DMS79 (cell line): ENCODE data around the gene PAPPA2.
"Not testable (repeated sequence)": the region's sequence is repeated elsewhere in the genome, so short reads cannot be mapped to it uniquely, and the experiment has no call there.

Experiments used
- DNase-seq: peaks from one replicate; lab custom pipeline; 2025; lab: John Stamatoyannopoulos, UW

The PAPPA2 gene

DNA sequence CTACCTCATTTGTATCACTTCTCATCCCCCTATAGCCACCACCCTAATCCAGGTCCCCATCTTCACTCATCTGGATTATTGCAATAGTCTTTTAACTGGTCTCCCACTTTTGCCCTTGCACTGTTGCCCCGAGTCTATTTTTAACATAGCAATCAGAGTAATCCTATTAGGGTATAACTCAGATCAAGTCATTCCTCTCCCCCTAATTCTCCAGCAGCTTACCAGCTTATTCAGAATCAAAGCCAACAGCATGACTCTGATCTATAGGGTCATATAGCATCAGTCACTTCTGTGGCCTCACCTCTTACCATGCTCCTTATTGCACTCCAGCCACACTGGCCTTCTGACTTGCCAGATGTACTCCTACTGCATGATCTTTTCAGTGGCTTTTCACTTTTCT lies 140.7 kb downstream of the PAPPA2 start:
- DNase-seq, result no peak

DNA sequence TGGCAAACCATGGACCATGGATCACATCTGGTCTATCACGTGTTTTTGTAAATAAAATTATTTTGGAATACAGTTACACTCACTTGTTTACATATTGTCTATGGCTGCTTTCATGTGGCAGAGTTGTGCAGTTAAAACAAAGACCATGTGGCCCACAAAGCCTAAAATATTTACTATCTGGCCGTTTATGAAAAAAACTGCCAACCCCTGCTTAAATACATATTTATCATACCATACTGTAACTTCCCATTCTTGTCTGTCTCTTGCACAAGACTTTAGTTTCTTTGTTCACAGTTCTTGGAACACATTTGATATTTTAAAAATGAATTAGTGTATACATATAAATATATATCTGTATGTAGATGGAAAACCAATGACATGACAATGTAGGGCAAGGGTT lies 141.5 kb downstream of the PAPPA2 start:
- DNase-seq, result no peak

DNA sequence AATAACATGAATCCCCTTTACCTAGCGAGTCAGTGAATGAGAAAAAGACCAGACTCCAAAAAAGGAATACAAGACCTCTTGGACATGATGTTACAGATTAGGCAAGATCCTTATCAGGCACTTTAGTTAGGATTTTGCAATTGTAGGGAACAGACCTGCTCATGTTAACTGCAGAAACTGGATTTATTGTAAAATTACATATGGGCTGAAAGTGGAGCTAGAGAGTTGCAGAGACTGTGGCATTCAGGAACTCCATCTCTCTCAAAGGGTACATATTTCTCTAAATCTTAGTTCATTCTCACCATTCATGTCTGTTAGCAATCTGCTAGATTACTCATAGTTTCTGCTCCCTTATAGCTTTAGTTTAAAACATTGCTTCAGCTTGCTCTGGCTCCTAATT lies 142.2 kb downstream of the PAPPA2 start:
- DNase-seq, result no peak

DNA sequence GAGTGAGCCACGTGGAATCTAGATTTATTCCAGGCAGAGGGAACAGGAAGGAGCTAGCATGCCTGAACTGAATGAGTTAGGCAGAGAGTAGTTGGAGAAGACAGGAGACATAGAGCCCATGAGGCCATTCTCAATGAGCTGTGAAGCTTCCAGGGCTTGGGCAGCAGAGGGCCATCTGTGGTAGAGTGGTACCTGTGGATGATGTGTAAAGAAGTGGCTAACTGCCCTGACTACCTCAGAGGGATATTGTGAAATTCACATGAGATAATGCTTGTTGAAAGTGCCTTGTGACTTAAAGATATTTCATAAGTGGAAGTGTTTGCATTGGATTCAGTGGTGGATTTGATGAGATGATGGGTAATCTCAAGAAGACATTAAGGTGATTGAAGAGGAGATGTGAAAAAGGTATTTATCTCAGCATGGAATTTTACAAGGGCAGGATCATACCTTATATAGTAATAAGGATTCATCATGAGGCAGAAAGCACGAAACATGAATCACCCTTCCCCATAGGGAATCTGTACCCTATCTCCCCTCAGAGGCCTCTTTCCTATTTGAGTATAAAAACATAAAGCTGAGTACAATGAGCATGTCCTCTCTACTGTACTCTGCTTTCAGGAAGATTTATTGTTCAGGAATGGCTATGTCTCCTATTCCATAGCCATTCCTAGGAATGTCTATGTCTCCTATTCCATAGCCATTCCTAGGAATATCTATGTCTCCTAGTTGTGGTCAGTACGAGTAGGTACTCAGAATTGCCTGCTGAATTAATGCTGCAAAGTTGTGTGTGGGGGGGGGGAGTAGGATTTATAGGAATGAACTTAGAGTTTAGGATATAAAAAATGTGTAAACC lies 146.8 kb downstream of the PAPPA2 start:
- DNase-seq, result no peak

DNA sequence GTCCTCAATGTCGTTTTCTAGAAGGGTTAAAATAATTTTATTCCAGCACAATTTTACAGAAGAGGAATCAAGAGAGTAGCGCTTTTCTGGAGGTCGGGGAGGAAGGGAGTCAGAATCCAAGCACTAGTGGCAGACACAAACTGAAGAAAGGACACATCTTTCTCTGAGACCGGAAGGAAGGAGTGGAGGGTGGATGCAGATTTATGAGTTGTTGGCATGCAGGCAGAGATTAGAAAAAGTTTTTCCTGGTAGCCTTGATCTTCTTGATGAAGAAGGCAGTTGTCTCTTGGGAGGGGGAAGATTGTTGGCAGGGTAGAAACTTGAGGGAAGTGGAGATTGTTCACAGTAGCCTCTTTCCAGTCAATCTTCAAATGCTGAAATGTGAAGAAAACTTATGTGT lies 149.8 kb downstream of the PAPPA2 start:
- DNase-seq, result no peak

DNA sequence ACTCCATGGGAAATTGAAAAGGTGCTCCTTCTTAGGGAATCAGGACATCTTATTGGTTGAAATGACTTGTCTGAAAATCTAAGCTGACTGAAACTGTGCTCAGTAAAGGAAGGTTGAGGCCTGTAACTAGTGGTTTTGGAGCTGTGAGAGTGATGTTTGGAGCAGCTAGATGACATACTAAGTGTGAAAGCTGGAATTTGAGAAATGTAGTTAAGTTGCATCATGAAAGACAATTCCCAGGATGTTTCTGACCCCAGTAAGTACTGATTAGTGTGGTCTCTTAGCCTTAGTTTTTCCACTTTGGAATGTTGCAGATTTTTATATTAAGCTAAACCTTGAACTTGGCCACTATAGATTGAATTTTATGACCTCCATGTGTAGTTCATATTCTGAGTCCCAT lies 154.9 kb downstream of the PAPPA2 start:
- no peak for DNase-seq

DNA sequence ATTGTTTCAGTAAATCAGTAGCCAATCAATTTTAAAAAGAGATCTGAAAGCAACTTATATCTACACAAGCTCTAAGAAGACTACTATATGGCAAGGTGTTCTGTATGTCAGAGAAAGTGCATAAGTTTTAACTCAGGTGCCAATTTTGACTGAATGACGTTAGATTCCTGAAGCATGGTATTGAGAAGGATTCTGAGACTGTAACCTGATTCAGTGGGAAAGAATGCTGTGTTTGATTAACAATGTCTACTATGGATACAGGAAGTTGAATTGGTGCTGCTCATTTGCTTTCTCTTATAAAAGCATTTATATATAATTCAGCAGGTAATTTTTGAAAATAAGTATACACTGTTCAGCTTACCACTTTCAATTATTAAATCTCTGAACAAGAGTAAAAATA lies 156.3 kb downstream of the PAPPA2 start:
- no peak for DNase-seq

DNA sequence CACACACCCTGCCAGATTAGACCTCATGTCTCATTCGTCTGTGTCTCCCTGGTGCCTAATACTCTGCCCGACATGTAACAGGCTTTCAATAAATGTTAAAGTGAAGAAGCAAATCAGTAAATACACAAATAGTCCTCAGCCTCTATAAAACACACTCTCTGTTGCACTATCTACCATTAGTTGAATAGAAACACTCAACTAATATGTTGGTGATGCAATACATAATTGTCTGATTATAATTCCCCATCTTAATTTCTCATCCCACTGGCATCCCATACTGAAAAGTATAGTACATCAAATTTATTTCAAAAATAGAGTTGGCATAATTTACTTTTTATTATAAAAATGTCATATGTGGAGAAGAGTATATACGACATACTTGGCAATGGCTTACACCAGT lies 162.4 kb downstream of the PAPPA2 start:
- DNase-seq, result no peak

DNA sequence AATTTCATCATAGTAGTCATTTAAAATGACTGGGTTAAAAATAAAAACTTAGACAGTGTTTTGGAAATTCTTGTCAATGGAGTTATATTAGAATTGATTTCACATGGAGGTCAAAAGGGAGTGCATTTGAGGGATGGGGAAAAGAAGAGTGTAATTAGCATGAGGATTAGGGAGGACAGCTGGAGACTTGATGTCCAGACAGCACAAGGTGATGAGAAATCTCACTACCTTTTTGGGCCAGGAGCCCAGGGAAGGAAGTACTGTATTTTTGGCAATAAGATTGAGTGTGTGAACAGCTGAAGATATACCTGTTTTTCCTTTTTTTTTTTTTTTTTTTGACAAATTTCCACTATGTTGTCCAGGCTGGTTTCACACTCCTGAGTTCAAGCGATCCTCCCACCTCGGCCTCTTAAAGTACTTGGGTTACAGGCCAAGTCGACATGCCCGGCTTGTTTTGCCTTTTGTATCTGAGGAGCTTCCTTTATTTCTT lies 163.6 kb downstream of the PAPPA2 start:
- no peak for DNase-seq

DNA sequence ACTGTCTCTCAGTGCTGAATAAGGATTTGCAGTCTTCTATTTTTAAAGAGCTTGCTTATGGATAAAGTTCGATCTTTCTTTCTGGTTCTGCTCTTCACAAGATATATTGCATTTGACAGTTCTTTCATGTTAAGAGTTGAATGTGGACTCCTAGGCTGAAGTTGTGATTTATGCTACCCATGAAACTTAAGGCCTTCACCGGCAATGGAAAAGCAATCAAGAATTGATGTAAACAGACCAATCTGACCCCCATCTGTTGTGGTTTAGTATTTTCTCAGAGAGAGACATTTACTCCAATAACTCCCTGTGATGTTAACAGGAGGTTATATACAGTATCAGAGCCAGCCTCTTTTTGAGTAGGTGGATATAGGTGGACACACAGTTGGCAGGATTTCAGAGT lies 165.8 kb downstream of the PAPPA2 start:
- DNase-seq, result no peak

DNA sequence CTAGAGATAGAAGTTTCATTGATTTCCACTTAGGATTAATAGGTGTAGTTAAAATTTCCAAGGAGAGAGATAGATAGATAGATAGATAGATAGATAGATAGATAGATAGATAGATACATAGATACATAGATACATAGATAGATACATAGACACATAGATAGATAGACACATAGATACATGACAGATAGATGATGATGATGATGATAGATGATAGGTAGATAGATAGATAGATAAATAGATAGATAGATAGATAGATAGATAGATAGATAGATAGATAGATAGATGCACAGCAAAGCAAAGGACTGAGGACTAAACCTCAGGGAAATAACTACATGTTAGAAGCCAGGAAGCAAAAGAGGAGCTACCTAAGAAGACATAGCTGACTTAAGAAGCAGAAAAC lies 171.8 kb downstream of the PAPPA2 start:
- not testable (repeated sequence) for DNase-seq

DNA sequence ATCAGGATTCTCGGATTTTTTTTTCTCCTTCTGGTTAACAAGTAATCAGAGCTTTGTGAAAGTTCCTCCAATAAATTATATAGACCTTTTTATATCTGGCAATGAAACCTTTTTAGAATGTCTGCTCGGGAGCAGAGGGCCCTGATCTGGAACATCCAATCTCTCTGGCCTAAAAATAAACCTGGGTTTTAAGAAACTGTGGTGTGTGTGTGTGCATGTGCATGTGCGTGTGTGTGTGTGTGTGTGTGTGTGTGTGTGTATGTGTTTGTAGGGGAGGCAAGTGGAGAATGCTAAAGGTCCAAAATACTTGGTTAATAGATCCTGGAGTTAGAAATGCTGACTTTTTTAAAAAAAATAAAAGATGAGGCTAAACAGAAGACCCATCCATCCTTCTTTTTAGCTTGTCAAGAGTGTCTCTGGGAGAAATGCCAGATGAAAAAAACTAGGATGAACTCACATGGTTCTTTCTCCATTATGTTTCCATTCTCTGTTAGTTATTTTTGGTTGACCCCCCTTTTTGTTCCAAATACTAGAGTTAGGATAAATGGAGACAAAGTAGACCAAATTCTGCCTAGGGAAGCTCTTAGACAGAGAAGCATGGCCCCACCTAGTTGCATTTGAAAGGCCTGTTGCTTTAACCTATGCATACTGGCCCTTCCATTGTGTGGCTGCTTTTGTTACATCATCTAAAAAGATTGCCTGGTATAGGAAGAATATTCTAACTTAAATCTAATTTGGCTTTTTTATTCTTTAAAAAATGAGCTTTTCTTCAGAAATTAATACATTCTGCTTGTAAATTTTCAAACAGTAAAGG lies 175.9 kb downstream of the PAPPA2 start:
- DNase-seq, result no peak

DNA sequence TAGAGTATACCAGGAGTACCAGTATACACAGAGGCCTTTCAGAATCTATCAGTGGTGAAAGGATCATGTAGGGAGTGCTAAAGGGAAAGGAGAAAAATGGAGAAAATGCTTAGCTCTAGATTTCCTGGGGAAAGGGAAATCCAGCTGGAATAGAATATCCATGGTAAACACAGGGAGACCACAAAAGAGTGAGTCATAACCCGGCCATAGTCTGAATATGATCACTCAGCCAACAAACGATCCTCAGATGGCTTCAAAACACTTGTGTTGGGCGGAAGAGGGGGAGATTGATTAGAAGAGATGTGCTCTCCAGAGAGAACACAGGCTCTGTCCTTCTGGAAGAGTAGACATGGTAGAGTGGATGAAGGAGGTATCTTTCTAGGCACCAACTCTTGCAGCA lies 180.6 kb downstream of the PAPPA2 start:
- no peak for DNase-seq

DNA sequence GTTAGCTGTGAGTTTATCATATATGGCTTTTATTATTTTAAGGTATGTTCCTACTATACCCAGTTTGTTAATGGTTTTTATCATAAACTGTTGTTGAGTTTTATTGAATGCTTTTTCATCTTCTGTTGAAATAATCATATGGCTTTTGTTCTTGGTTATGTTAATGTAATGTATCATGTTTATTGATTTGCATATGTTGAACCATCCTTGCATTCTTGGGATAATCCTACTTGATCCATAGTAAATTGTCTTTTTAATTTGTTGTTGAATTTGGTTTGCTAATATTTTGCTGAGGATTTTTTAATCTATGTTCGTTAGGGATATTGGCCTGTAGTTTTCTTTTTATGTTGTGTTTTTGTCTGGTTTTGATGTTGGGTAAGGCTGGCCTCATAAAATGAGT lies 185.6 kb downstream of the PAPPA2 start:
- no peak for DNase-seq

DNA sequence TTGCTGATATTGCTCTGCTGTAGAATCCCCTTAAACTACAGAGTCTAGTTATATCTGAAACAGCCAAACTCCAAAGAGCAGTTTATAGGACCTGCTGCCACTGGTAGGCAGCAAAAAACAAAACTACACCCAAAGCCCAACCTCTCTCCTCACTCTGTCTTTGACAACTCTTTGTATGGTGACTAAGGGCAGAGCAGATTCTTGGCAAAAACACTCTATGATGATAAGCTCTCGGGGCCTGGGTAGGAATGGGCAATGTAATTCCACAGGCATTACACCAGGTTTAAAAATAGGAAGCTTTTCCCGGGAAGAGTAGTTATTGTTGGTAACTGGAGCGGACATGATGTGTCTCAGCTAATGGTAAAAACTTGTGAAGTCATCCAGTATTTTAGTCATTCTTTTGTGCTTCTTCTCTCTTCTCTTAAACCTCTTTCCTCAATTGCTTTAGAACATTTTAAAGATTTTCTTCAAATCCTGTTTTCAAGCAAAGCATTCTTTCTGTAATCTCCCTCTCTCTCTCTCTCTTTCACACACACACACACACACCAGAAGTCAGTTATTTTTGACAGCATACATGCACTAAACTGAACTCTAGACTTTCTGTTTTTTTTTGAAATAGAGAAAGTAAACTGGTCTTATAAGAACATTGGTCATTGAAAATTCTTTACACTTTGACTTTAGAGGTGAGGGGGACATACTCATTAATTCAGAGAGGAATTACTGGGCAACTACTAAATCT lies 193.5 kb downstream of the PAPPA2 start:
- no peak for DNase-seq

DNA sequence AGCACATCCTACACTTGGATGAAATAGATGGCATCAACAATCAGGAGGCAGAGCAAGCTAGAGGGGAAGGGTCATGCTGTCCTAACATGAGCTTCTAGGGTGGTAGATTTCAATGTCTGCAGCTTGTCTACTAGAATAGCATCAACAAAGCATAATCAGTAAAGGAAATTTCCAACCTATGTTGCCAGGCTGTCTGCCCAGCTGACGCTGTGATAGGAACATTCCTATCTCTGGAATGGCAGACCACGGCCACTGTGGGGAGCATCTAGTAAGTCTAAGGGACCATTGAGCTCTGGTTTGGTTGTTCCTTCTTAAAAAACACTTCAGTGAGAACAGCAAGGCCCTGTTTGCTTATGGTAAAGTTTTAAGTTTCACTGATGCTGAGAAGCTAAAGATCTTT lies 206.8 kb downstream of the PAPPA2 start:
- no peak for DNase-seq

DNA sequence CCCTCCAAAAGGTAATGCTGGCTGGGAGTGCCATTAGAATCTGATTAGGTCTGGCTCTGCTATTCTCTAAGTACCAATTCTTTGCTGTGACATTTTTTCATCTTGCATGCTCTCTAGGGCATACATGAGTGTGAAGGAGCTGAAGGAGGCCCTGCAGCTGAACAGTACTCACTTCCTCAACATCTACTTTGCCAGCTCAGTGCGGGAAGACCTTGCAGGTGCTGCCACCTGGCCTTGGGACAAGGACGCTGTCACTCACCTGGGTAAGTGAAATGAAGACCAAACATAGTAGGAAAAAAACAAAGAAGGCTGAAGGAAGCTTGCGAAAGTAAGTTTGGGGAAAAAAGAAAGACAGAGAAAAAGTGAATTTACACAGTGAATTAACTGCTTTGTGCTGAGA lies 207.9 kb downstream of the PAPPA2 start:
- DNase-seq, result no peak

DNA sequence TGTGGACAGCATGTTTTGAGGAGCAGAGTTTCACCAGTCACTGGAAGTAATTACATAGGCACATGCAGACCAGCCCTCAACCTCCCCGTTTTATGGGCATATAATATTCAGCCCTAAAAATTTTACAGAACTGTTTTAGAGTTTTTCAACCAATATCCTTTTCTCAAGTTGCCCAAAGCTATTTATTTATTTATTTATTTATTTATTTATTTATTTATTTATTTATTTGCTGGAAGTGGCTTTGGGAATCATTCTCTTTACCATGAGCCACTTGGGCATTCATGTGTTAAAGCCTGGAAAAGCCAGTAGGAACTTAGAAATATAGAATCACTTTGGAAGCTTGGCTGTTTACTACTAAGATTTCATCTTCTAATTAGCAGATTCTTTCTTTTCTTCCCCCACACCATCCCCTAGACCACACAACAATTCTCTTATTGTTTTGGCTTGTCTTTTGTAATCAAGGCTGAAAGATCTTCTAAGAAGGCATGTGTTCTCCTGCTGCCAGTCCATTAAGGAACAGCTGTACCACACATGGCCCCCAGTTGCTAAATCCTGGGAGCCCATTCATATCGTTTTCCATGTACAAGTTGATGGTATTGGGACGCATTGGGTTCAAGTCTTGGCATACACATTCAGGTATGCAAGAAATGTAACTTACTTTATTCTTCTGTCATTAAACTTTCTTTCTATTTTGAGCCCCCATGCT lies 220.0 kb downstream of the PAPPA2 start:
- DNase-seq, result no peak

DNA sequence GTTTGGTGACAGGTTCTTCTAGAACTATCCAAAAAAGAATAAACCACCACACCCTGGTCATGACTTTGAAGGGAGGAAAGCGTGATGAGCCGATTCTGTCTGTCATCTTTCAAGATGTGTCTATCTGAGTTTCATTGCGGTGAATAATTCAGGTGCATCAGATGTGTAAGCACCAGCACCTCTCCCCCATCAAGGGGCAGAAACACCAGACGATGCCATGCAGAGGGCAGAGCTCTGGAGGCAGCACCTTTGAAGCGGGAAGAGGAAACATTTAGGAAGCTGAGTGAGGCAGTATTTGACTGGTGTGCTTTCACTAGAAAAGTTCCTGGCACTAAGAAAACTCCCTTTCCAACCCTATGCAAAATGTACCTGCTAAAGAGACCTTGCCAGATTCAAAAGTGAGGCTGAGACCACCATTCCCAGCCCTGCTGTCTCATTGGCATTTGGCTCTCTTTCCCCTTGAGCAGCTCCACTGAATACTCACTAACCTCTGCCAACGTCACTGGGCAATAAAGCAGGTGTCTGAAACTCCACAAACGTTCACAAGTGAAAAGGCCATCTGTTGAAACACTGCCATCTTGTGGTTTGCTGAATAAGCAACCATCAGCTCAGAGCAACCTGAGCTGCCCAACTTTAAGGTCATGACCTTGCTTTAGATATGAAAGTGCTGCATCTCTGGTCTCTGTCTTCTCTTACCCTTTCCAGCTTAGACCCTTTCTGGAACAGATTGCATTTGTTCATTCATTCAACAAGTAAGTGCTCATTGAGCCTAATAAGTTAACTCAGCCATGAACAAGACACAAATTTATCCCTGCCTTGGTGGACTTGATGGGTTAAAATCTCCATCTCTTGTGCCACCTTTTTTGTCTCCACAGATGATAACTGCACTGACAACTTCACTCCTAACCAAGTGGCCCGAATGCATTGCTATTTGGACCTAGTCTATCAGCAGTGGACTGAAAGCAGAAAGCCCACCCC lies 228.6 kb downstream of the PAPPA2 start:
- no peak for DNase-seq

DNA sequence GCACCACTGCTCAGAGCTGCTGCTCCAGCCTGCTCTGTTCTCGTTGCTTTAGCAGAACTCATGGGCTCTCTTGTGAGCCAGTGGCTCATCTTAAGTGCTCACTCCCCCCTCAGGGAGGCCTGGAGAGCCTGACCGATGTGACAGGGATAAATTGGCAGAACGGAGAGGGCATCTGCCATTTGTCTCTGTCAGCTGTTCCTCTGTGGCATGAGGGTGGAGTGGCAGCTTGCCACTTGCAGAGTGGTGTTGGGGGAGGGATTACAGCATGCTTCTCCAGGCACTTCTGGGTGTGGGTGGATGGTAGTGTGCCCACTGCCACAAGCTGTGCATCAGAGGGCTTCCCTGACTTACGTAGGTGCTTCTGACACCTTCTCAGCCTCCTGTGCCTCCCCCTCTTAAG lies 229.5 kb downstream of the PAPPA2 start:
- DNase-seq, result no peak
